ENCODE data around the gene PCNX2. TPM values are rescaled to one million over a fixed set of nuclear protein-coding genes. Genes with fewer than 3 reads are reported as not detected.
A peak's percentile ranks its signal among the peaks of the same experiment; 100 is the strongest.

The PCNX2 gene
- total RNA-seq, 2 donors from 2014 or later: 8.1 to 9.0 TPM

GRCh38 chr1:232969799-232970198 lies 325.7 kb downstream of the PCNX2 start:
- no peak overlapping the region for H3K4me3 ChIP-seq
- H3K27me3 ChIP-seq: no peaks in the 10 kb centered on the region
- H3K4me1 ChIP-seq: peaks cover 0 to 35% of the 10 kb centered on the region in 2 donors
- DNase-seq (ENCODE audit: low spot score): no peak
- peak overlapping the region in 1 of 2 donors; percentile 2 for H3K27ac ChIP-seq
- H3K9me3 ChIP-seq: peaks cover 0 to 13% of the 10 kb centered on the region in 2 donors
- H3K36me3 ChIP-seq: peaks cover 23% of the 10 kb centered on the region
- TF ChIP-seq CTCF (IDR thresholded peaks at IDR 0.05): no peak

- H3K27me3 ChIP-seq: no peaks in the 10 kb centered on the region
- H3K36me3 ChIP-seq: peaks cover 23% of the 10 kb centered on the region
- H3K9me3 ChIP-seq: peaks cover 0 to 7% of the 10 kb centered on the region in 2 donors
- no peak for TF ChIP-seq CTCF (IDR thresholded peaks at IDR 0.05)
- DNase-seq (ENCODE audit: low spot score): peak; percentile 68
- peak overlapping the region; percentile 49 to 56 for H3K27ac ChIP-seq
- peaks cover 0 to 38% of the 10 kb centered on the region in 2 donors for H3K4me1 ChIP-seq
- H3K4me3 ChIP-seq: no peak overlapping the region
Measured at GRCh38 chr1:232968965-232969364, 326.6 kb downstream of the PCNX2 start.

- Histone ChIP-seq H3K4me3 (no peak overlapping the region), H3K36me3 (peaks cover 19% of the 10 kb centered on the region), H3K4me1 (peaks cover 0 to 42% of the 10 kb centered on the region in 2 donors), H3K27me3 (no peaks in the 10 kb centered on the region), H3K27ac (peak overlapping the region; percentile 49 to 56), H3K9me3 (peaks cover 0 to 2% of the 10 kb centered on the region in 2 donors)
- TF ChIP-seq CTCF (IDR thresholded peaks at IDR 0.05): no peak
- peak; percentile 16 for DNase-seq (ENCODE audit: low spot score)
Measured at GRCh38 chr1:232968391-232968790, 327.1 kb downstream of the PCNX2 start.

GRCh38 chr1:232966663-232967062 lies 328.9 kb downstream of the PCNX2 start:
- peak; percentile 55 for DNase-seq (ENCODE audit: low spot score)
- Histone ChIP-seq H3K36me3 (peaks cover 16% of the 10 kb centered on the region), H3K27me3 (no peaks in the 10 kb centered on the region), H3K4me1 (peaks cover 0 to 50% of the 10 kb centered on the region in 2 donors), H3K27ac (no peak overlapping the region), H3K9me3 (no peaks in the 10 kb centered on the region), H3K4me3 (no peak overlapping the region)
- no peak for TF ChIP-seq CTCF (IDR thresholded peaks at IDR 0.05)

- Histone ChIP-seq H3K4me3 (no peak overlapping the region), H3K4me1 (peaks cover 0 to 50% of the 10 kb centered on the region in 2 donors), H3K36me3 (peaks cover 9% of the 10 kb centered on the region), H3K27ac (peak overlapping the region; percentile 5 to 19), H3K27me3 (no peaks in the 10 kb centered on the region), H3K9me3 (no peaks in the 10 kb centered on the region)
- no peak for TF ChIP-seq CTCF (IDR thresholded peaks at IDR 0.05)
- no peak for DNase-seq (ENCODE audit: low spot score)
Measured at GRCh38 chr1:232965912-232966217, 329.7 kb downstream of the PCNX2 start.

All from right atrium auricular region (tissue), 2 donors.